Memory B cell (primary cell): ENCODE results near the gene PDSS1.
"Not testable (repeated sequence)": the region's sequence is repeated elsewhere in the genome, so short reads cannot be mapped to it uniquely, and the experiment has no call there.

ENCODE experiments used
- ATAC-seq: fragments of 150-1000 bp; cut with Tn5 transposase; 2 replicates; pipeline ENCODE4 v1.10.0; 2021; ENCODE audit warnings: low read depth, mild to moderate bottlenecking, moderate library complexity
- DNase-seq, 2 donors: peaks; one replicate each; pipeline ENCODE4 v3.0.0; 2022; ENCODE audit warnings: low spot score in 2 of 2
- H3K27ac Mint-ChIP-seq: one replicate; pipeline ENCODE4 v1.8.0; 2022; ENCODE audit warnings: mild to moderate bottlenecking, moderate library complexity, mixed read lengths
- H3K27me3 Mint-ChIP-seq: one replicate; pipeline ENCODE4 v1.8.0; 2022; ENCODE audit warnings: mixed read lengths
- H3K36me3 Mint-ChIP-seq: one replicate; pipeline ENCODE4 v1.8.0; 2022; ENCODE audit warnings: mild to moderate bottlenecking, mixed read lengths
- H3K4me1 Mint-ChIP-seq: one replicate; pipeline ENCODE4 v1.8.0; 2022; ENCODE audit warnings: mixed read lengths
- H3K4me3 Mint-ChIP-seq: one replicate; pipeline ENCODE4 v1.8.0; 2022; ENCODE audit warnings: mild to moderate bottlenecking, moderate library complexity, mixed read lengths
- H3K9me3 Mint-ChIP-seq: one replicate; pipeline ENCODE4 v1.8.0; 2022; ENCODE audit warnings: mixed read lengths

The PDSS1 gene

GRCh38 chr10:26780106-26780792 lies 82.7 kb downstream of the PDSS1 start:
- peaks cover 64% of the 10 kb centered on the region for H3K4me1 Mint-ChIP-seq

GRCh38 chr10:26780793-26781601 lies 83.5 kb downstream of the PDSS1 start:
- Mint-ChIP-seq H3K27me3 (no peaks in the 10 kb centered on the region), H3K4me1 (peaks cover 62% of the 10 kb centered on the region), H3K9me3 (no peaks in the 10 kb centered on the region), H3K4me3 (peak overlapping the region; percentile 61), H3K27ac (peak overlapping the region; percentile 87), H3K36me3 (peaks cover 9% of the 10 kb centered on the region)
- peak; percentile 32 to 52 for DNase-seq
- peak; percentile 95 for ATAC-seq

More at GRCh38 chr10:26780106-26780792, 82.7 kb downstream of the PDSS1 start:
- DNase-seq (no peak), ATAC-seq (peak; percentile 29)
- Mint-ChIP-seq H3K36me3 (peaks cover 8% of the 10 kb centered on the region), H3K27ac (peak overlapping the region; percentile 87), H3K27me3 (no peaks in the 10 kb centered on the region), H3K4me3 (peak overlapping the region; percentile 32), H3K9me3 (no peaks in the 10 kb centered on the region)

- peaks cover 66% of the 10 kb centered on the region for H3K4me1 Mint-ChIP-seq
Observed at GRCh38 chr10:26781797-26782196, 84.3 kb downstream of the PDSS1 start.

GRCh38 chr10:26787362-26787761 lies 89.9 kb downstream of the PDSS1 start:
- Mint-ChIP-seq H3K4me1 (peaks cover 53% of the 10 kb centered on the region), H3K36me3 (peaks cover 30% of the 10 kb centered on the region), H3K27me3 (no peaks in the 10 kb centered on the region), H3K27ac (peak overlapping the region; percentile 53), H3K4me3 (no peak overlapping the region), H3K9me3 (no peaks in the 10 kb centered on the region)
- ATAC-seq (no peak), DNase-seq (no peak)

More at GRCh38 chr10:26781797-26782196, 84.3 kb downstream of the PDSS1 start:
- peak overlapping the region; percentile 61 for H3K4me3 Mint-ChIP-seq
- no peaks in the 10 kb centered on the region for H3K27me3 Mint-ChIP-seq
- H3K27ac Mint-ChIP-seq: peak overlapping the region; percentile 87
- peaks cover 14% of the 10 kb centered on the region for H3K36me3 Mint-ChIP-seq
- ATAC-seq (peak; percentile 2), DNase-seq (no peak)
- H3K9me3 Mint-ChIP-seq: no peaks in the 10 kb centered on the region

GRCh38 chr10:26789779-26790178 lies 92.3 kb downstream of the PDSS1 start:
- Mint-ChIP-seq H3K27ac (peak overlapping the region; percentile 60), H3K36me3 (peaks cover 30% of the 10 kb centered on the region), H3K4me1 (peaks cover 44% of the 10 kb centered on the region)
- H3K27me3 Mint-ChIP-seq, H3K9me3 Mint-ChIP-seq, ATAC-seq, DNase-seq, H3K4me3 Mint-ChIP-seq: not testable (repeated sequence)

GRCh38 chr10:26790221-26790995 lies 92.9 kb downstream of the PDSS1 start:
- ATAC-seq (no peak), DNase-seq (no peak)
- H3K4me1 Mint-ChIP-seq: peaks cover 42% of the 10 kb centered on the region
- no peak overlapping the region for H3K4me3 Mint-ChIP-seq
- H3K9me3 Mint-ChIP-seq: peaks cover 2% of the 10 kb centered on the region
- H3K36me3 Mint-ChIP-seq: peaks cover 31% of the 10 kb centered on the region
- peak overlapping the region; percentile 60 for H3K27ac Mint-ChIP-seq
- no peaks in the 10 kb centered on the region for H3K27me3 Mint-ChIP-seq

GRCh38 chr10:26792758-26793495 lies 95.4 kb downstream of the PDSS1 start:
- DNase-seq (no peak), ATAC-seq (no peak)
- no peak overlapping the region for H3K4me3 Mint-ChIP-seq
- peaks cover 3% of the 10 kb centered on the region for H3K9me3 Mint-ChIP-seq
- H3K36me3 Mint-ChIP-seq: peaks cover 27% of the 10 kb centered on the region
- H3K27me3 Mint-ChIP-seq: no peaks in the 10 kb centered on the region
- H3K27ac Mint-ChIP-seq: peak overlapping the region; percentile 83
- H3K4me1 Mint-ChIP-seq: peaks cover 35% of the 10 kb centered on the region
